GM11168 (cell line): ENCODE data around the gene SCLY.

Experiments
- in situ Hi-C: fragments of 300-500 bp; cut with MboI; formaldehyde crosslinking; loops from one replicate; pipeline ENCODE4 v1.12.0; 2022; ENCODE audit warnings: low sequenced_read_pairs; ENCODE audit not compliant: unreplicated experiment

Gene SCLY

GRCh38 chr2:238135601-238136150 is 74.9 kb downstream of the SCLY start:
- in situ Hi-C loops = no loop called here

DNA sequence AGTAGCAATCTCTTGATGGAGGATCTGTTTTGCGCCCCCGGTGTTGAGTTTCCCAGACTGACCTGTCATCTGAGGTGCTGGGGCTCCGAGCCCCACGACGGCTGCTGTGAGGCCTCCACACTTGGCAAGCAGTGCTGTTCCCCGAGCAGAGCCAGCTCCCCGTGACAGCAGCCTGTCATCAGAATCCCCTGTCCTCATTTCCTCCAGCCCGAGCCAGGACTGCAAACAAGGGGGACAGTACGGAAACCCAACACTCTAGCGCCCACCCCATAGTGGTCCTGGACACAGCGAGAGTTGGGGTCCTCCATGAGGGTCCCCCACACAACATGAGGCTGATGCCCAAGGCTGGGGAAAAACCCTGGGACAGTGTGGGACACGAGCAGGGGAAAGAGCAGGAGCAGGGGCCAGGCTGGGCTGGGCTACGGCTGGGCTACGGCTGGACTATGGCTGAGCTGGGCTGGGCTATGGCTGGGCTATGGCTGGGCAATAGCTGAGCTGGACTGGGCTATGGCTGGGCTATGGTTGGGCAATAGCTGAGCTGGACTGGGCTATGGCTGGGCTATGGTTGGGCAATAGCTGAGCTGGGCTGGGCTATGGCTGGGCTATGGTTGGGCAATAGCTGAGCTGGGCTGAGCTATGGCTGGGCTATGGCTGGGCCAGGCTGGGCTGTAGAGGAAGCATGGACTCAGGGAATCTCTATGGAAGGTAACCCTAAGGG is 76.2 kb downstream of the SCLY start:
- in situ Hi-C loops = no loop called here

- in situ Hi-C loops = no loop called here
These were observed 77.1 kb downstream of the SCLY start for GRCh38 chr2:238137885-238138284.

DNA sequence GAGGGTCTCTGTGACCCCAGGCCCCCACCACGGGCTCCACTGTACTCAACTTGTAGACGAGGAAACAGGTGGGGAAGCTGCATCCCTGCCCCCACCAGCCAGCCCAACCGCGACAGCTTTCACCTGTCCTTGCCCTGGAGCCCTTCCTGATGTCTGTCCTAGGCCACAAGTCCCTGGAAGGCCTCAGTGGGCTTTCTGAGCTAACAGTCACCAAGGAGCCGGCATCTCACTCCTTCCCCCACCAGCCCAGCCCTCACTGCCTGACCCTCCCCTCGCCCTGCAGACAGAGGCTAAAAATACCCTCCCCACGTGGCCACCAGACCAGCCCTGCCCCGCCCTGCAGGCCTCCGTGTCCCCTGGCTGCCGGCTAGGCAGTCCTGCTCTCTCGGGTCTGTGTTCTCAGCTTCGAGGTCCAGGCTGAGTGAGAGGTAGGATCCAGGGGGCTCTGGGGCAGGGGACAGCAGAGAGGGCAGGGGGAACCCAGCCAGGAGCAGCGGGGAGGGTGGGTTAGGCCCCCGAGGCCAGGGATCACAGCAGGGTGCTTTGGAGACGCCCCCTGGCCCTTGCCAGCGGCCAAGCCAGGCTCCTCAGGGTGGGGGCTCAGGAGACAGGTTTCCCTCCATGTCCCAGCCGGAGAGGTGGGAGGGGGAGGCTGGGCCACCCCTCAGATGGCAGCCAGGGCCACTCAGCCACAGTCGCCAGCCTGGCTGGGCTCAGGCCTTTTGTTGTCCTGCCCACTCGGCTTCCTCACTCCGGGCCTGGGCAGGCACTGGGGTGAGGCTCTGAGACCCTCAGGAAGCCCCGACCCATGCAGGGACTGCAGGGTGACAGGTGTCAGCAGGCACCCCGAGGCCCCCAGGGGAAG is 77.8 kb downstream of the SCLY start, which contains the start of gene KLHL30:
TSS of gene KLHL30 (plus strand) at position 338 of the 865 bp plus-strand sequence. CDS start 2,087 bp downstream, outside the sequence.
- in situ Hi-C loops = no loop called here

- in situ Hi-C loops = no loop called here
These were observed 78.6 kb downstream of the SCLY start for GRCh38 chr2:238139196-238140039.

- in situ Hi-C loops = no loop called here
These were observed 79.2 kb downstream of the SCLY start for GRCh38 chr2:238140040-238140439.

GRCh38 chr2:238140721-238141540 is 80.1 kb downstream of the SCLY start:
- in situ Hi-C loops = no loop called here

DNA sequence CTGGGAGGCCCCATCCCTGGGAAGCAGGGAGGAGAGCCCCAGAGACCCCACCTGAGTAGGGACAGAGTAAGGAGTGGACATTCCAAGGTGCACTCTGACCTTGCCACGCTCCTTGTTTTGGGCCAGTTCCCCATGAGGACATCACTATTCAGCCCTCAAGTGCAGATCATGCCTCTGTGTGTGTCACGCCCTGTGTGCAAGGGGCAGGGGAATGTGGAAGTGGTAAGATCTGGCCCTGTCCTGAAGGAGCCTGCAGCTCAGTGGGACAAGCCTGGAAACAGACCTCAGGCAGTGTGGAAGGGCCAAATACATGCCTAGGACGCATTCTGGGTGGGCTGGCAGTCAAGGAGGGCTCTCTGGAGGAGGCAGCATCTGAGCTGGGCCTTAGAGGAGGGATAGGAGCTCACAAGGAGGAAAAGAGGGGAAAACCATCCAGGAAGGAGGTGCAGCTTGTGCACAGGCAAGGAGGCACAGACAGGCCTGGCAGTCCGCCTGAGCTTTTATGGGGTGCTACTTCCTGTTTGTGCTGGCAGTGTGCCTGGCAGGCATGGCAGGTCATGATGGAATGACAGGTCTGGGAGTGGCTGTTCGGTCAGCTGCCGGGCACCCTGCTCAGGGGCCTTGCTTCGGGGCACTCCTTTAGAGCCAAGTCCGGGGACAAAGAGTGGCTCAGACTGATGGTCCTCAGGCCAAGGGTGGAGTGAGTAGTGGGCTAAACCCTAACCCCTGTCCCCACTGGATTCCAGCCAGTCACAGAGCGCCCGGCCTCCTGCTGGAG is 80.9 kb downstream of the SCLY start:
- in situ Hi-C loops = no loop called here

GRCh38 chr2:238142382-238143205 is 81.8 kb downstream of the SCLY start:
- in situ Hi-C loops = no loop called here

DNA sequence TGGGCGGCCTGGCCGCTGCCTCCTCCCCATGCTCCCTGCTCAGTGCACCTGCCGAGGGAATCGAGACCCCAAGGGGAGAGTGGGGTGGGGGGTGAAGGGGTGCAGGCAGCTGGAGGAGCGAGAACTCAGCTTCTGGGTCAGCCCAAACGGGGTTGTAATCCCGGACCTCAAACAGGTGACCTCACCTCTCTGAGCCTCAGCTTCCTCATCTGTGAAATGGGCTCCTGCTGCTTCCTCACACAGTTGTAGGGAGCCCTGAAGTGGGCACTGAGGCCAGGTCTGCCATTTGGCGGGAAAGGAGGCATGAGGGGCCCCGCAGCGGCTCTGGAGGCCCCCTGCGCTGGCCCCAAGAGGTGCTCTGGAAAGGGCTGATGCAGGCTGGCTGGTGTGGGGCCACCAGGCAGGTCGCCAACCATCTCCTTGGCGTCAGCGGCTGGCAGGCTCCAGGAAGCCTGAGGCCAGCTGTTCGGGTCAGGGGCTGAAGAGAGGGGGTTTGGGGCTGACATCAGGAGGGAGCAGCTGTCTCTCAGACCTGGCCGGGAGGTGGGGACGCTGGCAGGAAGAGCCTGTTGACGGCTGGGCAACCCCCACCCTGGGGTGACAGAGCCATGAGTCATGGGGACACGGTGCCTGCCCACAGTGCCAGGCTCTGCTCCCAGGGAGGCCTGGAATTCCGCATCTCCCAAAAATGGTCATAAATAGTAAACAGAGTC is 82.6 kb downstream of the SCLY start:
- in situ Hi-C loops = no loop called here

DNA sequence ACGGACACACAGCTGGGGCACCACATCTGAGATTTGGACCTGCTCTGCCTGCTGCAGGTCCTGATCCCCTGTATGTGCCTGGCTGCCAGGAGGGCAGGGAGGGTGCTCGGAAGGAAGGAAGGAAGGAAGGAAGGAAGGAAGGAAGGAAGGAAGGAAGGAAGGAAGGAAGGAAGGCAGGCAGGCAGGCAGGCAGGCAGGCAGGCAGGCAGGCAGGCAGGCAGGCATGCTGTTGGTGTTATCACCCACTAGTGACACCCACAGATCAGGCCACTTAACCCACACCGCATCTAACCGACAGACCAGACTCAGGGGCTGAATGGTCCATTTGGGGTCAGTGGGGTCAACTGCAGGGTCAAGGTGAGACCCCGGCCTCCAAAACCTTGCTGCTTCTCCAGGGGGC is 83.5 kb downstream of the SCLY start:
- in situ Hi-C loops = no loop called here

- in situ Hi-C loops = no loop called here
These were observed 84.2 kb downstream of the SCLY start for GRCh38 chr2:238145046-238145445.

GRCh38 chr2:238145851-238146250 is 85.0 kb downstream of the SCLY start:
- in situ Hi-C loops = no loop called here

- in situ Hi-C loops = no loop called here
These were observed 86.2 kb downstream of the SCLY start for GRCh38 chr2:238146884-238147544.

- in situ Hi-C loops = no loop called here
These were observed 88.2 kb downstream of the SCLY start for GRCh38 chr2:238148981-238149380.
